Measurements from ENCODE around the gene DNAJB8. TPM values are rescaled to one million over a fixed set of nuclear protein-coding genes. Genes with fewer than 3 reads are reported as not detected.

Gene DNAJB8
- total RNA-seq, 1 experiment from 2014 or later, result not detected

DNA sequence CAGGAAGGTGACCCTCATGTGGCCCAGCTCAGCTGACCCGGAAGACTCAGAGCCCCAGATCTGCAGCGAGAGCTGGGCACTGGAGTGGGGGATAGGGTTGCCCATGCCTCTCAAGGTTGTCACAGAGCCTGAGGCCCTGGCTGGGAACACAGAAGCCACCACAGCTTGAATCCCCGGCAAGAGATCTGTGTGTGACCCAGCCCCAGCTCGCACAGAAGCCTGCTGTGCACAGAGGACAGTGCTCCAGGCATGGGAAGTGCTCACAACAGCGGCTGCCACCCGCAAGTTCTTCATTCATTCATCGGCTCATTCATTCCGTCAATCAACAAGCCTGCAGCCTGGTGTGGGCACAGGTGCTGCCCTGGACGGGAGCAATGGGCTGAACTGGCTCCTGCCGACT is 36.4 kb downstream of the DNAJB8 start:
- ChIA-PET CTCF (interaction anchor here (0.6 kb wide), 1 partner anchor 14 kb away, joined by 4 read pairs; no protein-coding TSS in a partner anchor), POLR2A (ENCODE audit: unreplicated experiment) (no interaction called here)
- H3K27me3 ChIP-seq (ENCODE audit: low read length), result no peaks in the 10 kb centered on the region
- no peak overlapping the region for H3K9ac ChIP-seq (ENCODE audit: low read length)
- ATAC-seq (no peak), DNase-seq (no peak)
- no peaks in the 10 kb centered on the region for H3K36me3 ChIP-seq (ENCODE audit: low read depth, low read length)
- H2AFZ ChIP-seq (ENCODE audit: low read length), result no peak overlapping the region
- H3K27ac ChIP-seq (ENCODE audit: low read length), result no peak overlapping the region
- no peak overlapping the region for H3K4me3 ChIP-seq (ENCODE audit: low read length)
- no peak overlapping the region for H3K4me2 ChIP-seq (ENCODE audit: low read length)
- H3K4me1 ChIP-seq (ENCODE audit: insufficient read depth, low read length), result peaks cover 36% of the 10 kb centered on the region
- no TSS peak for BruUV-seq (replicated peaks)
- intact Hi-C loops (cut with micrococcal nuclease), result no loop called here
- no peak for TF ChIP-seq EZH2phosphoT487 (IDR thresholded peaks at IDR 0.05; ENCODE audit: borderline replicate concordance, low read length)
- TF ChIP-seq CTCF (conservative IDR thresholded peaks at IDR 0.05; ENCODE audit: low read depth, low read length), result no peak
- no peak for TF ChIP-seq EZH2 (IDR thresholded peaks at IDR 0.05; ENCODE audit: low read length, unreplicated experiment)
- H3K9me2 ChIP-seq (replicated peaks; ENCODE audit: low read length), result no peaks in the 10 kb centered on the region
- H4K20me1 ChIP-seq (ENCODE audit: low read length), result no peaks in the 10 kb centered on the region
- no peaks in the 10 kb centered on the region for H3K79me2 ChIP-seq (ENCODE audit: low read length)
- no peaks in the 10 kb centered on the region for H3K9me3 ChIP-seq (ENCODE audit: low read length)
- H3F3A ChIP-seq (ENCODE audit: low read length, unreplicated experiment), result no peaks in the 10 kb centered on the region

GRCh38 chr3:128429751-128430150 is 36.9 kb downstream of the DNAJB8 start:
- H3K27me3 ChIP-seq (ENCODE audit: low read length), result no peaks in the 10 kb centered on the region
- no peak overlapping the region for H3K4me3 ChIP-seq (ENCODE audit: low read length)
- H3K4me2 ChIP-seq (ENCODE audit: low read length), result no peak overlapping the region
- no peak overlapping the region for H2AFZ ChIP-seq (ENCODE audit: low read length)
- CTCF ChIA-PET, result no interaction called here
- no peaks in the 10 kb centered on the region for H3F3A ChIP-seq (ENCODE audit: low read length, unreplicated experiment)
- H3K36me3 ChIP-seq (ENCODE audit: low read depth, low read length), result no peaks in the 10 kb centered on the region
- BruUV-seq (replicated peaks), result no TSS peak
- no peak overlapping the region for H3K9ac ChIP-seq (ENCODE audit: low read length)
- no peaks in the 10 kb centered on the region for H3K79me2 ChIP-seq (ENCODE audit: low read length)
- POLR2A ChIA-PET (ENCODE audit: unreplicated experiment), result no interaction called here
- H3K9me2 ChIP-seq (replicated peaks; ENCODE audit: low read length), result no peaks in the 10 kb centered on the region
- H3K27ac ChIP-seq (ENCODE audit: low read length), result no peak overlapping the region
- no peak for ATAC-seq
- H3K4me1 ChIP-seq (ENCODE audit: insufficient read depth, low read length), result peaks cover 36% of the 10 kb centered on the region
- DNase-seq, result no peak
- H4K20me1 ChIP-seq (ENCODE audit: low read length), result no peaks in the 10 kb centered on the region
- TF ChIP-seq CTCF (conservative IDR thresholded peaks at IDR 0.05; ENCODE audit: low read depth, low read length) (no peak), EZH2 (IDR thresholded peaks at IDR 0.05; ENCODE audit: low read length, unreplicated experiment) (no peak), EZH2phosphoT487 (IDR thresholded peaks at IDR 0.05; ENCODE audit: borderline replicate concordance, low read length) (no peak)
- no peaks in the 10 kb centered on the region for H3K9me3 ChIP-seq (ENCODE audit: low read length)
- intact Hi-C loops (cut with micrococcal nuclease), result loop anchor here (10.0 kb wide), 1 partner anchor 125 kb away; no protein-coding TSS in a partner anchor

DNA sequence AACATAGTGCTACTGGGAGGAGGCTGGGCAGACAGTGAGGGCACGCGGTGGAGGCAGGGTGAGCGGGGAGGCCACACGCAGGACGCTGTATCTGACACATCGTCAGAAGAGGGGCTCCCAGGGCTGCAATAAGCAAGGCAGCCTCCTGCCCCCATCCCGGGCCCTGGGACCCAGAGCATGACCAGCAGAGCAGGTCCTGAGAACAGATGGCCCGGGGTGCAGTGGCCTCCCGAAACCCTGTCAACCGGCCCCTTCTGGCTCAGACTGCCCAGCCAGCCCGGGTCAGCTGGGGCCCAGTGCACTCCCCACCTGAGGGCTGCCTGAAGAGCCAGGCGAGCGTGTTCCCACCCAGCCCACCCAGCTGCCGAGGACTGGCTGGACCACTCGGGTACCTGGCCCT is 37.4 kb downstream of the DNAJB8 start:
- no peak for DNase-seq
- no peaks in the 10 kb centered on the region for H3K27me3 ChIP-seq (ENCODE audit: low read length)
- H3K27ac ChIP-seq (ENCODE audit: low read length), result no peak overlapping the region
- BruUV-seq (replicated peaks), result no TSS peak
- no peak overlapping the region for H3K4me2 ChIP-seq (ENCODE audit: low read length)
- no peak overlapping the region for H3K9ac ChIP-seq (ENCODE audit: low read length)
- H3K9me3 ChIP-seq (ENCODE audit: low read length), result no peaks in the 10 kb centered on the region
- no peak overlapping the region for H2AFZ ChIP-seq (ENCODE audit: low read length)
- ATAC-seq, result no peak
- peaks cover 36% of the 10 kb centered on the region for H3K4me1 ChIP-seq (ENCODE audit: insufficient read depth, low read length)
- H3K36me3 ChIP-seq (ENCODE audit: low read depth, low read length), result no peaks in the 10 kb centered on the region
- no peaks in the 10 kb centered on the region for H3F3A ChIP-seq (ENCODE audit: low read length, unreplicated experiment)
- H4K20me1 ChIP-seq (ENCODE audit: low read length), result no peaks in the 10 kb centered on the region
- no peaks in the 10 kb centered on the region for H3K79me2 ChIP-seq (ENCODE audit: low read length)
- TF ChIP-seq EZH2 (IDR thresholded peaks at IDR 0.05; ENCODE audit: low read length, unreplicated experiment) (no peak), CTCF (conservative IDR thresholded peaks at IDR 0.05; ENCODE audit: low read depth, low read length) (no peak), EZH2phosphoT487 (IDR thresholded peaks at IDR 0.05; ENCODE audit: borderline replicate concordance, low read length) (no peak)
- H3K4me3 ChIP-seq (ENCODE audit: low read length), result no peak overlapping the region
- intact Hi-C loops (cut with micrococcal nuclease), result loop anchor here (10.0 kb wide), 1 partner anchor 124 kb away; no protein-coding TSS in a partner anchor
- ChIA-PET POLR2A (ENCODE audit: unreplicated experiment) (no interaction called here), CTCF (no interaction called here)
- H3K9me2 ChIP-seq (replicated peaks; ENCODE audit: low read length), result no peaks in the 10 kb centered on the region

Measured in PC-3 (cell line).